ENCODE results near the gene PLCB1.
A peak's percentile ranks its signal among the peaks of the same experiment; 100 is the strongest.

The PLCB1 gene

DNA sequence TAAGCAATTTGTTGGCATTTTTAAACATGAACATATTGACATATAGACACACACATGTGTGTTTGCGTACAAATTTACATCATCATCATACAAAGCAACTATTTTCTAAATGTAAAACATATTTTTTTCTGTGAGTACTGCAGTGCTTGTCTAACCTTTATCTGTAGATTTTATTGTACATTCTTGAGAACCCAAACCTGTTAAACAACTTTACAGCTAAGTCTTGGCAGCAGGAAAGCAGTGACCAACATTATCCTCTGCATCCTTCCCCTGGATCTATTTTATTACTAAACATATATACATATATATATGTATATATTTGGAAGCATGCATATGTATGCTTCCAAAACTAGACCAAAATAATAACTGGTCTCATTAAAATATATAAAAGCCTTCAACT lies 10.4 kb upstream of the PLCB1 start:
- no peaks in the 10 kb centered on the region for H3K4me1 Mint-ChIP-seq
- H3K4me3 Mint-ChIP-seq: no peak overlapping the region
- H3K27me3 Mint-ChIP-seq: no peaks in the 10 kb centered on the region
- DNase-seq: no peak
- no peaks in the 10 kb centered on the region for H3K36me3 Mint-ChIP-seq
- H3K27ac Mint-ChIP-seq: no peak overlapping the region
- CTCF ChIA-PET: no interaction called here
- no peaks in the 10 kb centered on the region for H3K9me3 Mint-ChIP-seq

- Mint-ChIP-seq H3K9me3 (no peaks in the 10 kb centered on the region), H3K4me1 (no peaks in the 10 kb centered on the region), H3K4me3 (no peak overlapping the region), H3K27ac (no peak overlapping the region), H3K27me3 (peaks cover 3% of the 10 kb centered on the region), H3K36me3 (no peaks in the 10 kb centered on the region)
- no peak for DNase-seq
- CTCF ChIA-PET: no interaction called here
Measured at GRCh38 chr20:8124639-8125038, 7.4 kb upstream of the PLCB1 start.

GRCh38 chr20:8126181-8126580 lies 5.9 kb upstream of the PLCB1 start:
- H3K27ac Mint-ChIP-seq: no peak overlapping the region
- H3K27me3 Mint-ChIP-seq: peaks cover 15% of the 10 kb centered on the region
- CTCF ChIA-PET: no interaction called here
- H3K4me3 Mint-ChIP-seq: no peak overlapping the region
- H3K36me3 Mint-ChIP-seq: no peaks in the 10 kb centered on the region
- no peaks in the 10 kb centered on the region for H3K4me1 Mint-ChIP-seq
- H3K9me3 Mint-ChIP-seq: no peaks in the 10 kb centered on the region
- DNase-seq: no peak

- no peak overlapping the region for H3K27ac Mint-ChIP-seq
- DNase-seq: no peak
- CTCF ChIA-PET: interaction anchor here (2.2 kb wide), 1 partner anchor 595 kb away, joined by 7 read pairs; no protein-coding TSS in a partner anchor
- H3K9me3 Mint-ChIP-seq: no peaks in the 10 kb centered on the region
- H3K27me3 Mint-ChIP-seq: peaks cover 22% of the 10 kb centered on the region
- peaks cover 5% of the 10 kb centered on the region for H3K4me1 Mint-ChIP-seq
- no peak overlapping the region for H3K4me3 Mint-ChIP-seq
- H3K36me3 Mint-ChIP-seq: no peaks in the 10 kb centered on the region
Measured at GRCh38 chr20:8126841-8127378, 5.2 kb upstream of the PLCB1 start.

GRCh38 chr20:8127553-8128255 lies 4.4 kb upstream of the PLCB1 start:
- CTCF ChIA-PET: interaction anchor here (1.2 to 2.2 kb wide), 2 partner anchors 176 to 594 kb away, joined by 3 to 7 read pairs; no protein-coding TSS in a partner anchor
- Mint-ChIP-seq H3K36me3 (no peaks in the 10 kb centered on the region), H3K27ac (no peak overlapping the region), H3K4me1 (peaks cover 5% of the 10 kb centered on the region), H3K9me3 (no peaks in the 10 kb centered on the region), H3K4me3 (no peak overlapping the region), H3K27me3 (peaks cover 30% of the 10 kb centered on the region)
- no peak for DNase-seq

DNA sequence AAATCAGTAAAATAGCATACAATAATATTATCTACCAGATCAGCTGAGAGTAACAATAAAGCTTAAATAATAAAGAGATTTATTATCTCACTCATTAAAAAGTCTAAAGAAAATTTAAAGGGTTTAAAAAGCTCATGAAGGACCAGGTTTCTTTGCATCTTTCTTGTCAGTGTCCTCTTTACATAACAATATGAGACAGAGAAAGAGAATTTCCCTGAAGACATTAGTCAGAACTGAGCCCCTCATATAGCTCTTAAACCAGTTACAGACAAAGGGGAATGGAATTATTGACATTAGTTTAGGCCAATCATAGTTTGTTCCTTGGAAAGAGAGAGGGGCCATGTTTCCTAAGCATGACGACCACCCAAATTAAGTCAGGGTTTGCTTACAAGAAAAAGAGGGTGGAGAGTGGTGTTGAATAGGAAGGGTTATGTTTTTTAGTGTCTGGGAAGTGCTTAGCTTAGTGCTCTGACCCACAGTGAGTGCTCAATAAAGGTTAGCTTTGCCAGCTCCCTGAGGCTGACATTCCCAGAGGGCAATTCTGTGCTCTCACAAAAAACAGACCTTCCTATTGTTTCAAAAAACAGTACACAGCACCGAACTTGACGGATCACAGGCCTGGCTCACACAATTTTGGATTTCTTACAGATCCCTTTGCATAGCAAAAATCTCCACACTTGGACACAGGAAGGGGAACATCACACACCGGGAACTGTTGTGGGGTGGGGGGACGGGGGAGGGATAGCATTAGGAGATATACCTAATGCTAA lies 3.6 kb upstream of the PLCB1 start:
- Mint-ChIP-seq H3K9me3 (no peaks in the 10 kb centered on the region), H3K27ac (no peak overlapping the region)
- CTCF ChIA-PET: interaction anchor here (1.2 to 2.2 kb wide), 2 partner anchors 175 to 594 kb away, joined by 3 to 7 read pairs; no protein-coding TSS in a partner anchor

GRCh38 chr20:8129211-8129976 lies 2.7 kb upstream of the PLCB1 start:
- Mint-ChIP-seq H3K4me1 (peaks cover 12% of the 10 kb centered on the region), H3K27ac (no peak overlapping the region), H3K4me3 (no peak overlapping the region), H3K27me3 (peaks cover 47% of the 10 kb centered on the region), H3K36me3 (no peaks in the 10 kb centered on the region), H3K9me3 (no peaks in the 10 kb centered on the region)
- CTCF ChIA-PET: no interaction called here
- no peak for DNase-seq

More for the DNA sequence above, 3.6 kb upstream of the PLCB1 start:
- H3K4me3 Mint-ChIP-seq: no peak overlapping the region
- H3K4me1 Mint-ChIP-seq: peaks cover 11% of the 10 kb centered on the region
- no peaks in the 10 kb centered on the region for H3K36me3 Mint-ChIP-seq
- DNase-seq: no peak
- peaks cover 38% of the 10 kb centered on the region for H3K27me3 Mint-ChIP-seq

GRCh38 chr20:8130840-8131526 lies 1.1 kb upstream of the PLCB1 start:
- Mint-ChIP-seq H3K4me3 (no peak overlapping the region), H3K27me3 (peaks cover 60% of the 10 kb centered on the region), H3K36me3 (no peaks in the 10 kb centered on the region), H3K4me1 (peaks cover 12% of the 10 kb centered on the region), H3K27ac (no peak overlapping the region), H3K9me3 (no peaks in the 10 kb centered on the region)
- CTCF ChIA-PET: interaction anchor here (0.7 to 1.6 kb wide), 11 partner anchors 86 to 591 kb away, joined by 3 to 7 read pairs (median 4); no protein-coding TSS in a partner anchor
- DNase-seq: no peak

GRCh38 chr20:8132484-8133309 lies 631 bp downstream of the PLCB1 start:
- peak overlapping the region; percentile 56 for H3K4me3 Mint-ChIP-seq
- H3K27me3 Mint-ChIP-seq: peaks cover 60% of the 10 kb centered on the region
- H3K36me3 Mint-ChIP-seq: no peaks in the 10 kb centered on the region
- CTCF ChIA-PET: interaction anchor here (1.8 kb wide), 1 partner anchor 589 kb away, joined by 8 read pairs; no protein-coding TSS in a partner anchor
- H3K27ac Mint-ChIP-seq: no peak overlapping the region
- no peak for DNase-seq
- no peaks in the 10 kb centered on the region for H3K9me3 Mint-ChIP-seq
- H3K4me1 Mint-ChIP-seq: peaks cover 12% of the 10 kb centered on the region

DNA sequence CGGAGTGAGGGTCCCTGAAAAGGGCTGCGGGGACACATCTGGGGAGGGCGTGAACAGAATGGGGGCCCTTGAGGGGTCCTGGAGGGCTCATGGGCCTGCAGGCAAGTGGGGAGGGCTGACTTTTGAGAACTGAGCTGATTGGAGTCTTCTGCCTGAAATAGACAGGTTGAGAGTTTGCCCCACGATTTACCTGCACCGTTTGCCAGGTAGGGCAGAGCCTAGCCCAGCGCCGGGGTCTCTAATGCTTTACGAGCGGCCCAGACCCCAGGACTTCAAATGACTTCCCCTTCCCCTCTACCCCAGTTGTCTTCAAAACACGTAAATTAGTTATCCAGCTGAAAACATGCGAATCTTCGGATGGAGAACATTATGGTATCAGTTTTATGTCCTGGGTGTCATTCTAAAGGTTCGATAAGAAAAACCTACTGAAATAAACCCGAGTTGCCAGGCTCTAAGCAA lies 1.3 kb downstream of the PLCB1 start:
- no peak overlapping the region for H3K27ac Mint-ChIP-seq
- no peaks in the 10 kb centered on the region for H3K9me3 Mint-ChIP-seq
- H3K36me3 Mint-ChIP-seq: no peaks in the 10 kb centered on the region
- DNase-seq: no peak
- H3K4me1 Mint-ChIP-seq: peaks cover 12% of the 10 kb centered on the region
- H3K27me3 Mint-ChIP-seq: peaks cover 60% of the 10 kb centered on the region
- CTCF ChIA-PET: interaction anchor here (1.8 kb wide), 1 partner anchor 588 kb away, joined by 8 read pairs; no protein-coding TSS in a partner anchor
- H3K4me3 Mint-ChIP-seq: no peak overlapping the region

DNA sequence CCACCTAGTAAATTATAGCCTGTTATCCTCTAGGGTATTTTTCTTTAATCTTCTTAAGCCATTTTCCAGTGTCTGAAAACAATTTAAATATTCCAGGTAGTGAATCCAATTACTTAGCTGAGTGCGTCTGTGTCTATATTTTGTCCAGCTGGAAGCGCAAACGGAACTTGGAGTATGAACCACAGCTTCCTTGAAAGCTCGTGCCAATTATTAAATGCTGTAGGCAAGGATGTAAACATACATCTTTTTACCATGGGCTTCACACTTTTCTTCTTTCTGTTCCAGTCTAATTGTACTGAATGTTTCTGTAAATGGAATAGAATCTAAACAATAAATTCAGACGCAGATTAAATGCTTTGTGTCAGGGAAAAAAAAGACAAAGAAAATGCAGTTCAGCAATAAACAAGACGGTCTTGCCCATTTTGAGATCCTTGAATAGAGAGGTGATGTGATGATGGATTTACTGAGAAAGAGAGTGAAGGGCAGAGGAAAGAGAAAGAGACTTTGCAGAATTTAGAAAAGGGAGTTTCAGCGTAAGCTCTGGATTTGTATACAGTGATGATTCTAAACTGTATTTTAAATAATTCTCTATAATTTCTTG lies 1.9 kb downstream of the PLCB1 start:
- no peaks in the 10 kb centered on the region for H3K9me3 Mint-ChIP-seq
- H3K4me1 Mint-ChIP-seq: peaks cover 12% of the 10 kb centered on the region
- no peak for DNase-seq
- H3K27me3 Mint-ChIP-seq: peaks cover 60% of the 10 kb centered on the region
- no peaks in the 10 kb centered on the region for H3K36me3 Mint-ChIP-seq
- CTCF ChIA-PET: interaction anchor here (1.0 to 1.8 kb wide), 2 partner anchors 257 to 588 kb away, joined by 4 to 8 read pairs; no protein-coding TSS in a partner anchor
- no peak overlapping the region for H3K27ac Mint-ChIP-seq
- H3K4me3 Mint-ChIP-seq: no peak overlapping the region

- Mint-ChIP-seq H3K27me3 (peaks cover 8% of the 10 kb centered on the region), H3K4me1 (peaks cover 4% of the 10 kb centered on the region), H3K9me3 (no peaks in the 10 kb centered on the region), H3K27ac (no peak overlapping the region), H3K4me3 (no peak overlapping the region), H3K36me3 (no peaks in the 10 kb centered on the region)
- CTCF ChIA-PET: no interaction called here
- no peak for DNase-seq
Measured at GRCh38 chr20:8139899-8140298, 7.8 kb downstream of the PLCB1 start.

Measured in activated naive CD4-positive, alpha-beta T cell treated with anti-CD3 and anti-CD28 coated beads, Interleukin-2, amount 10 ng/mL, durations not matched to agents 7 days and 5 days (primary cell).